ENCODE data around the gene FCHO1. TPM values are rescaled to one million over a fixed set of nuclear protein-coding genes. Genes with fewer than 3 reads are reported as not detected.
A peak's percentile ranks its signal among the peaks of the same experiment; 100 is the strongest.
"Not testable (repeated sequence)": the region's sequence is repeated elsewhere in the genome, so short reads cannot be mapped to it uniquely, and the experiment has no call there.

The FCHO1 gene
- total RNA-seq, 1 donor from 2014 or later: 0.26 TPM

- Histone ChIP-seq H3K36me3 (ENCODE audit: control insufficient read depth, insufficient read depth, low read length) (no peaks in the 10 kb centered on the region), H3K27me3 (ENCODE audit: control insufficient read depth, insufficient read depth, low read length) (no peaks in the 10 kb centered on the region), H3K4me3 (ENCODE audit: low read depth, low read length) (peak overlapping the region; percentile 35)
- TF ChIP-seq, protein P1, sequence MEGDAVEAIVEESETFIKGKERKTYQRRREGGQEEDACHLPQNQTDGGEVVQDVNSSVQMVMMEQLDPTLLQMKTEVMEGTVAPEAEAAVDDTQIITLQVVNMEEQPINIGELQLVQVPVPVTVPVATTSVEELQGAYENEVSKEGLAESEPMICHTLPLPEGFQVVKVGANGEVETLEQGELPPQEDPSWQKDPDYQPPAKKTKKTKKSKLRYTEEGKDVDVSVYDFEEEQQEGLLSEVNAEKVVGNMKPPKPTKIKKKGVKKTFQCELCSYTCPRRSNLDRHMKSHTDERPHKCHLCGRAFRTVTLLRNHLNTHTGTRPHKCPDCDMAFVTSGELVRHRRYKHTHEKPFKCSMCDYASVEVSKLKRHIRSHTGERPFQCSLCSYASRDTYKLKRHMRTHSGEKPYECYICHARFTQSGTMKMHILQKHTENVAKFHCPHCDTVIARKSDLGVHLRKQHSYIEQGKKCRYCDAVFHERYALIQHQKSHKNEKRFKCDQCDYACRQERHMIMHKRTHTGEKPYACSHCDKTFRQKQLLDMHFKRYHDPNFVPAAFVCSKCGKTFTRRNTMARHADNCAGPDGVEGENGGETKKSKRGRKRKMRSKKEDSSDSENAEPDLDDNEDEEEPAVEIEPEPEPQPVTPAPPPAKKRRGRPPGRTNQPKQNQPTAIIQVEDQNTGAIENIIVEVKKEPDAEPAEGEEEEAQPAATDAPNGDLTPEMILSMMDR (IDR thresholded peaks at IDR 0.05; ENCODE audit: insufficient read depth, low read length, severe bottlenecking): no peak
- FAIRE-seq (no peak), DNase-seq (ENCODE audit: low read depth) (peak; percentile 58)
Observed at GRCh38 chr19:17778251-17778967, 27.1 kb downstream of the FCHO1 start.

- DNase-seq (ENCODE audit: low read depth) (peak; percentile 63), FAIRE-seq (no peak)
- H3K27me3 ChIP-seq (ENCODE audit: control insufficient read depth, insufficient read depth, low read length): no peaks in the 10 kb centered on the region
- TF ChIP-seq, protein P1 (IDR thresholded peaks at IDR 0.05; ENCODE audit: insufficient read depth, low read length, severe bottlenecking): no peak
- H3K4me3 ChIP-seq (ENCODE audit: low read depth, low read length): peak overlapping the region; percentile 35
- H3K36me3 ChIP-seq (ENCODE audit: control insufficient read depth, insufficient read depth, low read length): no peaks in the 10 kb centered on the region
Observed at GRCh38 chr19:17778968-17779929, 28.0 kb downstream of the FCHO1 start.

DNA sequence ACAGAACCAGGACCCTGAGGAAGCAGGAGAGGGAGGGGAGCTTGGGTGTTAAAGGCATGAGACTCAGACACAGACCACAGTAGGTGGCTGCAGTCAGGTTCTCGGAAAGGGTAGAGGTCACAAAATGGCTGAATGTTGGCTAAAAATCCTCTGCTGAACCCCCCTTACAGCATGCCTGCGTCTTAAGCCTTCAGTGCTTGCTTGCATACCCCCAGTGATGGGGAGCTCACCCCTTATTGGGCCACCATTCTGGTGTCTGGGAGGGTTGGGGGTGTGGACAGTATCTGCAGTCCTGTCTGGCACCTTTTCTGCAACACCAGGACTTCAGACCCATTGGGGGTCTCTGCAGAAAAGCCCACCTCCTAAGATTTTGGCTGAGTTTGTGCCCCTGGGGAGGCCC, 29.5 kb downstream of the FCHO1 start:
- no peaks in the 10 kb centered on the region for H3K36me3 ChIP-seq (ENCODE audit: control insufficient read depth, insufficient read depth, low read length)
- no peak overlapping the region for H3K4me3 ChIP-seq (ENCODE audit: low read depth, low read length)
- no peaks in the 10 kb centered on the region for H3K27me3 ChIP-seq (ENCODE audit: control insufficient read depth, insufficient read depth, low read length)
- DNase-seq (ENCODE audit: low read depth): no peak
- TF ChIP-seq, protein P1 (IDR thresholded peaks at IDR 0.05; ENCODE audit: insufficient read depth, low read length, severe bottlenecking): no peak
- no peak for FAIRE-seq

GRCh38 chr19:17783721-17784120, 32.4 kb downstream of the FCHO1 start:
- H3K4me3 ChIP-seq (ENCODE audit: low read depth, low read length); H3K27me3 ChIP-seq (ENCODE audit: control insufficient read depth, insufficient read depth, low read length); H3K36me3 ChIP-seq (ENCODE audit: control insufficient read depth, insufficient read depth, low read length); FAIRE-seq; DNase-seq (ENCODE audit: low read depth): not testable (repeated sequence)

DNA sequence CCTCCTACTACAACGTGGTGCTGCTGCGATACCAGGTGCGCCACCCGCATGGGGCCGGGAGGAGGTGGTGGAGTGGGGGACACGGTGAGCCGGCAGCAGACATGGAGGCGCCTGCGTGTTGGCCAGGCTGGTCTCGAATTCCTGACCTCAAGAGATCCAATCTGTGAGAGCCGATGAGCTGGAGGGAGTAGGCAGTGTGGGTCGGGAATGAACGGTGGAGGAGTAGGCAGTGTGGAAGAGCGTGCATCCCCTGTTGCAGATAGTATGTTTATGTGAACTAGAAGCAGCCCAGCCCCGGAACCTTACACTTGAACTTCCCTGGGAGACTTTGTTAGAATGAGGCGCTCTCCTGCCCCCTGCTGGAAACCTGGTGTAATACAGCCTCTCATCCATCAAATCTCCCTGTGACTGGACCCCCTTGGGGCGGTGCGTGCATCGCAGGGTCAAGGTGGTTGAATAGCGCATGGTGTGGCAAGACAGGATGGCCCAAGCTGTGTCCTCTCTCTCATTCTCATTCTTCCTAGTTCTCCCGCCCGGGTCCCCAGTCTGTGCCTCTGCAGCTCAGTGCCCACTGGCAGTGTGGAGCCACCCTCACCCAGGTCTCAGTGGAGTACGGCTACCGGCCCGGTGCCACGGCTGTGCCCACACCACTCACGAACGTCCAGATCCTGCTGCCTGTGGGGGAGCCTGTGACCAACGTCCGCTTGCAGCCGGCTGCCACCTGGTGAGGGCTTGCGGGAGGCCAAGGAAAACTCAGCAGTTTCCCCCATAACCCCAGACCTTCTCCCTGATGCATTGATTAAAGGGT, 33.1 kb downstream of the FCHO1 start:
- no peak for FAIRE-seq
- no peaks in the 10 kb centered on the region for H3K36me3 ChIP-seq (ENCODE audit: control insufficient read depth, insufficient read depth, low read length)
- H3K4me3 ChIP-seq (ENCODE audit: low read depth, low read length): no peak overlapping the region
- TF ChIP-seq, protein P1 (IDR thresholded peaks at IDR 0.05; ENCODE audit: insufficient read depth, low read length, severe bottlenecking): peak; percentile 88
- DNase-seq (ENCODE audit: low read depth): peak; percentile 37
- no peaks in the 10 kb centered on the region for H3K27me3 ChIP-seq (ENCODE audit: control insufficient read depth, insufficient read depth, low read length)

All from bronchial epithelial cell (primary cell).